WTC11 (cell line): ENCODE measurements around the gene TMPRSS6. TPM values are rescaled to one million over a fixed set of nuclear protein-coding genes. Genes with fewer than 3 reads are reported as not detected.
A peak's percentile ranks its signal among the peaks of the same experiment; 100 is the strongest.

Source experiments
- ATAC-seq: fragments of 200-7000 bp; cut with Tn5 transposase; 2 replicates; pipeline ENCODE4 v1.10.0; 2021; ENCODE audit warnings: mild to moderate bottlenecking, moderate library complexity
- CTCF ChIA-PET: fragments of 300-600 bp; sonication (Branson Sonifier 250); formaldehyde crosslinking; loops from one replicate; lab custom pipeline; 2021; ENCODE audit warnings: antibody characterized with exemption; lab: Charles Lee
- POLR2A ChIA-PET: fragments of 350-600 bp; sonication (Branson Sonifier 250); formaldehyde crosslinking; loops from one replicate; lab custom pipeline; 2021; ENCODE audit warnings: antibody characterized with exemption; lab: Charles Lee
- DNase-seq: peaks from one replicate; pipeline ENCODE4 v3.0.0; 2021; ENCODE audit warnings: low spot score
- H3K27ac Mint-ChIP-seq: 2 replicates; pipeline ENCODE4 v1.8.0; 2021; ENCODE audit warnings: mixed read lengths
- H3K27me3 Mint-ChIP-seq: 2 replicates; pipeline ENCODE4 v1.8.0; 2021; ENCODE audit warnings: low read depth, mild to moderate bottlenecking, moderate library complexity, mixed read lengths
- H3K36me3 Mint-ChIP-seq: 2 replicates; pipeline ENCODE4 v1.8.0; 2021; ENCODE audit warnings: mixed read lengths
- H3K4me1 Mint-ChIP-seq: 2 replicates; pipeline ENCODE4 v1.8.0; 2022; ENCODE audit warnings: mixed read lengths
- H3K4me3 Mint-ChIP-seq: 2 replicates; pipeline ENCODE4 v1.8.0; 2021; ENCODE audit warnings: mild to moderate bottlenecking, moderate library complexity, mixed read lengths
- H3K9me3 Mint-ChIP-seq: 2 replicates; pipeline ENCODE4 v1.8.0; 2021; ENCODE audit warnings: mixed read lengths
- ARID4B ChIP-seq: sonication (generic); formaldehyde crosslinking; IDR thresholded peaks from 2 replicates; pipeline ENCODE4 v1.8.0; 2023; ENCODE audit warnings: missing genetic modification reagents, mild to moderate bottlenecking, borderline replicate concordance
- ATF1 ChIP-seq: sonication (generic); formaldehyde crosslinking; IDR thresholded peaks from 2 replicates; pipeline ENCODE4 v1.8.1; 2023; ENCODE audit warnings: mild to moderate bottlenecking, moderate library complexity, missing genetic modification reagents
- ATF2 ChIP-seq: sonication (generic); formaldehyde crosslinking; IDR thresholded peaks from 2 replicates; pipeline ENCODE4 v1.8.1; 2022; ENCODE audit warnings: low read depth, missing genetic modification reagents, borderline replicate concordance
- ATF3 ChIP-seq: sonication (generic); formaldehyde crosslinking; conservative IDR thresholded peaks from 2 replicates; pipeline ENCODE4 v1.8.1; 2022; ENCODE audit warnings: mild to moderate bottlenecking, missing genetic modification reagents
- ELF4 ChIP-seq: sonication (generic); formaldehyde crosslinking; IDR thresholded peaks from 2 replicates; pipeline ENCODE4 v1.8.1; 2022; ENCODE audit warnings: low read depth, mild to moderate bottlenecking, moderate library complexity, missing genetic modification reagents
- FOXJ3 ChIP-seq: sonication (generic); formaldehyde crosslinking; IDR thresholded peaks from 2 replicates; pipeline ENCODE4 v1.9.0; 2021; ENCODE audit warnings: missing genetic modification reagents, mild to moderate bottlenecking, borderline replicate concordance
- FOXK1 ChIP-seq: sonication (generic); formaldehyde crosslinking; IDR thresholded peaks from 2 replicates; pipeline ENCODE4 v1.8.0; 2022; ENCODE audit warnings: mild to moderate bottlenecking, moderate library complexity, missing genetic modification reagents
- IRF2 ChIP-seq: sonication (generic); formaldehyde crosslinking; IDR thresholded peaks from 2 replicates; pipeline ENCODE4 v1.8.0; 2022; ENCODE audit warnings: low read depth, missing genetic modification reagents, borderline replicate concordance
- MYBL2 ChIP-seq: sonication (generic); formaldehyde crosslinking; IDR thresholded peaks from 2 replicates; pipeline ENCODE4 v1.8.1; 2023; ENCODE audit warnings: mild to moderate bottlenecking, moderate library complexity, missing genetic modification reagents
- NFE2L1 ChIP-seq: sonication (generic); formaldehyde crosslinking; IDR thresholded peaks from 2 replicates; pipeline ENCODE4 v1.8.1; 2023; ENCODE audit warnings: missing genetic modification reagents
- NR1H2 ChIP-seq: sonication (generic); formaldehyde crosslinking; IDR thresholded peaks from 2 replicates; pipeline ENCODE4 v1.9.0; 2021; ENCODE audit warnings: mild to moderate bottlenecking, moderate library complexity, missing genetic modification reagents
- NR3C1 ChIP-seq: sonication (generic); formaldehyde crosslinking; conservative IDR thresholded peaks from 2 replicates; pipeline ENCODE4 v1.8.1; 2023; ENCODE audit warnings: low read depth, mild to moderate bottlenecking, missing genetic modification reagents
- RORB ChIP-seq: fragments of 250-450 bp; sonication (Bioruptor Pico); IDR thresholded peaks from 2 replicates; pipeline ENCODE4 v1.9.0; 2021; ENCODE audit warnings: mild to moderate bottlenecking
- SMAD4 ChIP-seq: sonication (generic); formaldehyde crosslinking; IDR thresholded peaks from 2 replicates; pipeline ENCODE4 v1.8.0; 2022; ENCODE audit warnings: mild to moderate bottlenecking, missing genetic modification reagents
- SP1 ChIP-seq: sonication (generic); formaldehyde crosslinking; conservative IDR thresholded peaks from 2 replicates; pipeline ENCODE4 v1.8.1; 2022; ENCODE audit warnings: missing genetic modification reagents
- TP53 ChIP-seq: sonication (generic); formaldehyde crosslinking; IDR thresholded peaks from 2 replicates; pipeline ENCODE4 v1.8.1; 2023; ENCODE audit warnings: mild to moderate bottlenecking, missing genetic modification reagents
- ZNF219 ChIP-seq: sonication (generic); formaldehyde crosslinking; IDR thresholded peaks from 2 replicates; pipeline ENCODE4 v1.8.0; 2023; ENCODE audit warnings: missing genetic modification reagents, mild to moderate bottlenecking, borderline replicate concordance
- ZNF232 ChIP-seq: sonication (generic); formaldehyde crosslinking; IDR thresholded peaks from 2 replicates; pipeline ENCODE4 v1.8.0; 2022; ENCODE audit warnings: mild to moderate bottlenecking, missing genetic modification reagents
- ZNF317 ChIP-seq: sonication (generic); formaldehyde crosslinking; IDR thresholded peaks from 2 replicates; pipeline ENCODE4 v1.8.1; 2023; ENCODE audit warnings: low read depth, mild to moderate bottlenecking, moderate library complexity, missing genetic modification reagents, borderline replicate concordance
- total RNA-seq: library from RNA; stranded (reverse); gene quantifications from 3 replicates; pipeline ENCODE4 v1.2.3, GENCODE V29; 2021
- TF ChIP-seq, protein P1 (sequence below): sonication (generic); formaldehyde crosslinking; IDR thresholded peaks from 2 replicates; pipeline ENCODE4 v1.8.1; 2022; ENCODE audit warnings: low read depth, mild to moderate bottlenecking, moderate library complexity, missing genetic modification reagents, borderline replicate concordance
- TF ChIP-seq, protein P2 (sequence below): fragments of 250-450 bp; sonication (Bioruptor Pico); IDR thresholded peaks from 2 replicates; pipeline ENCODE4 v1.9.0; 2021; ENCODE audit warnings: moderate library complexity, mild to moderate bottlenecking, inconsistent platforms, borderline replicate concordance
- TF ChIP-seq, protein P3 (sequence below): fragments of 250-450 bp; sonication (Bioruptor Pico); IDR thresholded peaks from 2 replicates; pipeline ENCODE4 v1.8.0; 2021; ENCODE audit warnings: mild to moderate bottlenecking

The TMPRSS6 gene
- total RNA-seq, 1 experiment from 2014 or later, result 0.11 TPM

DNA sequence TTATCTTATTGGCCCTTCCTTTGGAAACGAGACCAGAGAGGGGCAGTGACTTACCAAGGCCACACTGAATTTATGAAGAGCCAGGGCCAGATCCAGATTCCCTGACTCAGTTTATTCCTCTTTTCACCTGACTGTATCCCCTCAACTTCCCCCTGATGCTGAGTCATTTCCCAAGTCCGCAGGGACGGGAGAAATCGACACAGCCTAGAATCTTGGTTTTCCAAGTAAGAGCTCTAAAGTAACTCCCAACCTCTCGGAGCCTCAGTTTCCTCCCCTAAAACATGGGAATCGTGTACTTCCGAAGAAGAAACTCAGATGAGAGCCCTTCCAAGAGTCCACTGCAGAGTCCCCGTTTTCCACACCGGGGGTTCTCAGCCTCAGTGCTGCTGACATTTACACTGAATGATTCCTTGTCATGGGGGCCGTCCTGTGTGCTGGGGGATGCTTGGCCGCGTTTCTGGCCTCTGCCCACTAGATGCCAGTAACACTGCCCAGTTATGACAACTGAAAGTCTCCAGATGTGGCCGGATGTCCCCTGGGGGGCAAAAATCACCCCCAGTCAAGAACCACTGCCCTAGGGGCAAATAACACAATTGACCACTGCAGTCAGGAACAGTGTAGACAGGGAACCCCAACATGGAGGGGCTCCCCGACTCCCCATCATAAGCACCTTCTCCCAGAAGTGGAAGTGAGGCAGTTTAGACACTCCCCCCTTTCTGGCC is 78.8 kb downstream of the TMPRSS6 start:
- Mint-ChIP-seq H3K36me3 (peaks cover 16% of the 10 kb centered on the region; the same call in 1 of the 2 replicates), H3K4me1 (peaks cover 32% of the 10 kb centered on the region), H3K27me3 (peaks cover 3% of the 10 kb centered on the region), H3K4me3 (no peak overlapping the region), H3K9me3 (no peaks in the 10 kb centered on the region), H3K27ac (0 out of 2 replicates have a peak overlapping the region, but pooled peaks have one; percentile 74)
- CTCF ChIA-PET, result interaction anchor here (0.8 to 4.9 kb wide), 10 partner anchors 10 to 175 kb away, joined by 3 to 38 read pairs (median 3); partner anchors contain the start of genes KCTD17, MPST and TST
- POLR2A ChIA-PET, result interaction anchor here (1.1 to 1.6 kb wide), 2 partner anchors 12 to 21 kb away, joined by 3 to 5 read pairs; partner anchors contain the start of genes KCTD17, MPST and TST
- ATAC-seq (peak; percentile 43), DNase-seq (no peak)
- no peak for TF ChIP-seq SP1
- no peak for TF ChIP-seq IRF2 (CRISPR knock-in tag)
- TF ChIP-seq, protein P1, sequence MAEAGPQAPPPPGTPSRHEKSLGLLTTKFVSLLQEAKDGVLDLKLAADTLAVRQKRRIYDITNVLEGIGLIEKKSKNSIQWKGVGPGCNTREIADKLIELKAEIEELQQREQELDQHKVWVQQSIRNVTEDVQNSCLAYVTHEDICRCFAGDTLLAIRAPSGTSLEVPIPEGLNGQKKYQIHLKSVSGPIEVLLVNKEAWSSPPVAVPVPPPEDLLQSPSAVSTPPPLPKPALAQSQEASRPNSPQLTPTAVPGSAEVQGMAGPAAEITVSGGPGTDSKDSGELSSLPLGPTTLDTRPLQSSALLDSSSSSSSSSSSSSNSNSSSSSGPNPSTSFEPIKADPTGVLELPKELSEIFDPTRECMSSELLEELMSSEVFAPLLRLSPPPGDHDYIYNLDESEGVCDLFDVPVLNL (CRISPR knock-in tag), result no peak
- TF ChIP-seq ZNF232 (CRISPR knock-in tag), result no peak
- TF ChIP-seq ELF4 (CRISPR knock-in tag), result no peak
- TF ChIP-seq ATF3 (CRISPR knock-in tag), result no peak
- no peak for TF ChIP-seq ATF2
- TF ChIP-seq SMAD4 (CRISPR knock-in tag), result no peak
- TF ChIP-seq TP53, result no peak
- no peak for TF ChIP-seq NR1H2 (CRISPR knock-in tag)

DNA sequence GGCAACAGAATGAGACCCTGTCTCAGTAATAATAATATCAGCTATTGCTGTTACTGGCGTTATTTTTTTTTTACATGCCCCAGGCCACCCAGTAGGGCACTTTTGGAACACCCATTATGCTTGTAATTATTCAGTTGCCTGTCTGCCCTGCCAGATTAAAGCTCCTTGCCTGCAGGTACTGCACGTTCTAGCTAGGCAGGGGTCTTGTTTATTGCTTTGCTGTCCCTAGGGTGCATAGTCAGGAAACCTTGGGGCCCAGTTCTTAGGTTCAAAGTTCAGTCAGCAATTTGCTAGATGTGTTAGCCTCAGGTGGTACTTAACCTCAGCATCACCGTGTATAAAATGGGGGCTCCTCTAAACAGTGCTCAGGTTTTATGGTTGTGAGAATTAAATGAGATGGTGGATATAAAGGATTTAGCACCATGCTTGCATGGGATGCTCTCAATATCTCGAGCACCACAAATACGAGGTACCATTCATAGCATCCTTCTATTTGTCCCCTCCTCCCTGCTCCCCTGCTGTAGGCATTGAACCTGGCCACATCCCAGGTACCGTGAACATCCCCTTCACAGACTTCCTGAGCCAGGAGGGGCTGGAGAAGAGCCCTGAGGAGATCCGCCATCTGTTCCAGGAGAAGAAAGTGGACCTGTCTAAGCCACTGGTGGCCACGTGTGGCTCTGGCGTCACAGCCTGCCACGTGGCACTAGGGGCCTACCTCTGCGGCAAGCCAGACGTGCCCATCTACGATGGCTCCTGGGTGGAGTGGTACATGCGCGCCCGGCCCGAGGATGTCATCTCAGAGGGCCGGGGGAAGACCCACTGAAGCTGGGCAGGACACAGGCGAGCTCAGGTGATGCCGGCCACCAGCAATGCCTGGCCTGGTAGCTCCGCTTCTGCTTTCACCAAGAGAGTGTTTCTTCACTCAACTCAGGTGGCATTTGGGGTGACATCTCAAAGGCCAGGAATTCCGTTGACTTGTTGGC is 80.5 kb downstream of the TMPRSS6 start:
- H3K4me3 Mint-ChIP-seq, result no peak overlapping the region
- CTCF ChIA-PET, result interaction anchor here (1.2 to 4.9 kb wide), 4 partner anchors 8 to 23 kb away, joined by 3 to 38 read pairs (median 4); partner anchors contain the start of genes KCTD17, MPST and TST
- DNase-seq (no peak), ATAC-seq (no peak)
- H3K9me3 Mint-ChIP-seq, result no peaks in the 10 kb centered on the region
- no peaks in the 10 kb centered on the region; the same call in 1 of the 2 replicates for H3K27me3 Mint-ChIP-seq
- peaks cover 35% of the 10 kb centered on the region for H3K4me1 Mint-ChIP-seq
- H3K27ac Mint-ChIP-seq, result no peak overlapping the region
- peaks cover 26% of the 10 kb centered on the region for H3K36me3 Mint-ChIP-seq
- POLR2A ChIA-PET, result interaction anchor here (1.6 kb wide), 1 partner anchor 10 kb away, joined by 5 read pairs; the partner anchor contains the start of genes MPST and TST
- TF ChIP-seq MYBL2 (CRISPR knock-in tag), result no peak
- TF ChIP-seq ZNF317 (CRISPR knock-in tag), result no peak
- no peak for TF ChIP-seq TP53
- no peak for TF ChIP-seq ATF3 (CRISPR knock-in tag)
- no peak for TF ChIP-seq RORB
- no peak for TF ChIP-seq ZNF219 (CRISPR knock-in tag)
- no peak for TF ChIP-seq ATF1
- no peak for TF ChIP-seq FOXK1 (CRISPR knock-in tag)
- no peak for TF ChIP-seq NR3C1 (CRISPR knock-in tag)
- no peak for TF ChIP-seq FOXJ3 (CRISPR knock-in tag)
- no peak for TF ChIP-seq NFE2L1 (CRISPR knock-in tag)
- TF ChIP-seq ARID4B (CRISPR knock-in tag), result no peak
- TF ChIP-seq, protein P2, sequence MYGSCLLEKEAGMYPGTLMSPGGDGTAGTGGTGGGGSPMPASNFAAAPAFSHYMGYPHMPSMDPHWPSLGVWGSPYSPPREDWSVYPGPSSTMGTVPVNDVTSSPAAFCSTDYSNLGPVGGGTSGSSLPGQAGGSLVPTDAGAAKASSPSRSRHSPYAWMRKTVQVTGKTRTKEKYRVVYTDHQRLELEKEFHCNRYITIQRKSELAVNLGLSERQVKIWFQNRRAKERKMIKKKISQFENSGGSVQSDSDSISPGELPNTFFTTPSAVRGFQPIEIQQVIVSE (CRISPR knock-in tag), result no peak
- TF ChIP-seq, protein P3, sequence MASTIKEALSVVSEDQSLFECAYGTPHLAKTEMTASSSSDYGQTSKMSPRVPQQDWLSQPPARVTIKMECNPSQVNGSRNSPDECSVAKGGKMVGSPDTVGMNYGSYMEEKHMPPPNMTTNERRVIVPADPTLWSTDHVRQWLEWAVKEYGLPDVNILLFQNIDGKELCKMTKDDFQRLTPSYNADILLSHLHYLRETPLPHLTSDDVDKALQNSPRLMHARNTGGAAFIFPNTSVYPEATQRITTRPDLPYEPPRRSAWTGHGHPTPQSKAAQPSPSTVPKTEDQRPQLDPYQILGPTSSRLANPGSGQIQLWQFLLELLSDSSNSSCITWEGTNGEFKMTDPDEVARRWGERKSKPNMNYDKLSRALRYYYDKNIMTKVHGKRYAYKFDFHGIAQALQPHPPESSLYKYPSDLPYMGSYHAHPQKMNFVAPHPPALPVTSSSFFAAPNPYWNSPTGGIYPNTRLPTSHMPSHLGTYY, result no peak
